KG1 (cell line): Measurements from ENCODE around the gene NPC1L1.

Experiments used
- DNase-seq: peaks from one replicate; lab custom pipeline; 2025; lab: John Stamatoyannopoulos, UW

Gene NPC1L1

DNA sequence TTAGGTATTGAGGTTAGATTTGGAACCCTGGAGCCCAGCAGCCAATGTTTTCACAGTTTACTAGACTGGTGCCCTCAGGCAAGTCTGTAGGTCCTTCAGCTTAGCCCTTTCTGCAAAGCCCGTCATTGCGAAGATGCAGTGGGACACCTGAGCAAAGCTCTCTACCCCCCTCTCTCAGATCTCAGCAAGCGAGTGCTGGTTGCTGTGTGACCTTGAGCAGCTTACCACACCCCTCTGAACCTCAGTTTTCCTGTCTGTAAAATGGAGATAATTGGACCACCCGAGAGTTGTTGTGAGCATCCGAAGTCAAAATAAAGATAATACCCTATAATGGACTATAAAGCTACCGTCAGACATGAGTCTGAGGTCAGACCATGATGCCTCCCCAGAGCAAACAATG is 3.7 kb downstream of the NPC1L1 start:
- no peak for DNase-seq

DNA sequence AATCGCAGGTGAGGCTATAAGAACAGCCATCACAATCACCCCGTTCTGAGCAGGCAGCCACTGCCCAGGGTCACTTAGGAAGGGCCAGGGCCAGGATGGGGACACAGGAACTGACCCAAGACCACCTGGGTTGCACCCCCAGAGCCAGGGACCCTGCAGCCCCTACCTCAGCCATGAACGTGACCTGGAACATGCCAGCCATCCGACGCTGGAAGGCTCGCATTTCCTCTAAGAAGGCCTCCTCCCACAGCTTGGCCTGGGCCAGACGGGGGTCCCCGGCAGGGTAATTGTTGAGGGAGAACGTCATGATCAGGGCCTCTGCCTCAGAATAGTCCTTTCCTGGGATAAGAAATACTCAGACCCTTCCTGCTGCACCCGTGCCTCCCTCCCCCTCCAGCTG is 5.0 kb downstream of the NPC1L1 start:
- DNase-seq, result no peak

DNA sequence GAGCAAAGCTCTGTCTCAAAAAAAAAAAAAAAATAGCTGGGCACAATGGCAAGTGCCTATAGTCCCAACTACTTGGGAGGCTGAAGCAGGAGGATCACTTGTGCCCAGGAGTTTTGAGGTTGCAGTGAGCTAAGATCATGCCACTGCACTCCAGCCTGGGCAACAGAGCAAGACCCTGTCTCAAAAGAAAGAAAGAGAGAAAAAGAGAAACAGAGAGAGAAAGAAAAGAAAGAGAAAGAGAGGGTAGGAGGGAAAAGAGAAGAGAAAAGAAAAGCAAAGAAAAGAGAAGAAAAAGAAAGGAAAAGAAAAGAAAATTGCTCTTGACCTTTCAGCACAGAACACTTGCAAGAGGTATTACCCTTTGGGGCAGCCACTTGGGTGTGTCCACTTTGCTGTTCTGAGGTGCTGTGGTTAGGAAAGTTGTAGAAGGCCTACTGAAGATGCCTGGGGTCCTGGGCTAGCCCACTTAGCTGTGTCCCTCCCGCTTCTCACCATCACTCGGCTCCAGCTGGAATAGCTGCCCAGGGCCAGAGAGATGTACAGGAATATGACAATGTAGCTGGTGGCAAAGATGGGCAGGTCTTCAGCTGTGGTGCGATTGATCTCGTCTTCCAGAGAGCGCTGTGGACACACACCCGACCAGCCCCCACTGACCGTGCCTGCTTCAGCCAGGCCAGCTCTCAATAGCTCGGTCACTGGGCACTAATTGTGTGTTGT is 5.6 kb downstream of the NPC1L1 start:
- no peak for DNase-seq

- peak; percentile 14 for DNase-seq
Observed at GRCh38 chr7:44534501-44534900, 6.6 kb downstream of the NPC1L1 start.

GRCh38 chr7:44534087-44534486 is 7.0 kb downstream of the NPC1L1 start:
- no peak for DNase-seq

- DNase-seq, result no peak
Observed at GRCh38 chr7:44533301-44534055, 7.7 kb downstream of the NPC1L1 start.

DNA sequence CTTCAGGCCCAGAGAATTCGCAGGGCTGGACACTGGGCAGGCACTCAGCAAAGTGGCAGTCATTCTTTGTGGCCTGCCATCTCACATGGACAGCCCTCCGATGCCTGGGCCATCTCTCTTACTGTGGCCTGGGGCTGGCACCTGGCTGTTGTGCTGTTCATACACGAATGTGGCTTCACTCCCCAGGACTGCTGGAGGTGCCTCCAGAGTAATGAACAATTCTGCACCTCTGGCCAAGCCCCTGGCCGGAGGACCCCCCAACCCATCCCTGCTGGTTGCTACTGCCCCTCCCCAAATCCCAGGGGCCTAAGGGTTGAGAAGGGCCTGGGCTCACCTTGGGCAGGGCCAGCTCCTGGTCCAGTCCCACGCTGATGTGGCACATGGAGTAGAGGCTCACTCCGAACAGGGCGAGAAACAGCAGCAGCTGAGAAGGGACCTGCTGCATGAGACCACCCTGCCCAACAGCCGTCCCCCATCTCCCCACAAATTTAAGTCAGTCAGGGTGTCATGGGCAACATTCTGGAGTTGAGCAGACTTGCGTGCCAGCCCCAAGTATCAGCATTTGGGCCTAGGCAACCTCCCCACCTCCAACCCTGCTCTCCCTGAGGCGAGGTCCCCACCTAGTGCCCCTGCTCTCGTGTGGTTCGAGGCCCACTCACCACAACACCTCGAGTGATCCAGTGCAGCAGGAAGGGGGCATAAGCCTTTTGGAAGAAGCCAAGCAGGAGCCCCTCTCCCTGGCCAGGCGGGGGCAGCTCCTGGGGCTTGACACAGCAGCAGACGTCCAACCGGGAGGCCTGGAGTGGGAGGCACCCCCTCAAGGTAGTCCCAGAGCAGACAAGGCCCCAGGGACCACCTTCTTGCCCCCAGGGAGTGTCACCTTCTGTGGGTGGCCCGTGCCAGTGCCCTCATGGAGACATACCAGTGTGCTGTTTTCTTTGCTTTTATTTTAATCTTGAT is 9.4 kb downstream of the NPC1L1 start:
- no peak for DNase-seq

DNA sequence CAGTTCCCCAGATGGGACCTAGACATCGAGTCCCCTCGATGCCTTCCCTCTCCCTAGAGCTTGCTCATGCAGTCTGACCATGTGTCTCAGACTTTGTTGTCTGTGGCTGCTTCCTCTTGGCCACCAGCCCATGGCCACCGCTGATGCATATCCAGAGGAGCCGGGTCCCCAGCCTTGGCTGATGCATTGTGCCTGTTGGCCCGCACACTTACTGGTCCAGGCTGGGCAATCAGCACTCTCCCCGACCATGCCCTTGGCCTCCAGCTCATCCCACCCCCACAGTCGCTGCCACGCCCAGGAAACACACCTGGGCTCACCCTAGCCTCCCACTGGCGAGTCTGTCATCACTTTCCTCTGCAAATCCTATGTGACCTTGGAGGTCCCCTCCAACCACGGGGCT is 10.1 kb downstream of the NPC1L1 start:
- no peak for DNase-seq

DNA sequence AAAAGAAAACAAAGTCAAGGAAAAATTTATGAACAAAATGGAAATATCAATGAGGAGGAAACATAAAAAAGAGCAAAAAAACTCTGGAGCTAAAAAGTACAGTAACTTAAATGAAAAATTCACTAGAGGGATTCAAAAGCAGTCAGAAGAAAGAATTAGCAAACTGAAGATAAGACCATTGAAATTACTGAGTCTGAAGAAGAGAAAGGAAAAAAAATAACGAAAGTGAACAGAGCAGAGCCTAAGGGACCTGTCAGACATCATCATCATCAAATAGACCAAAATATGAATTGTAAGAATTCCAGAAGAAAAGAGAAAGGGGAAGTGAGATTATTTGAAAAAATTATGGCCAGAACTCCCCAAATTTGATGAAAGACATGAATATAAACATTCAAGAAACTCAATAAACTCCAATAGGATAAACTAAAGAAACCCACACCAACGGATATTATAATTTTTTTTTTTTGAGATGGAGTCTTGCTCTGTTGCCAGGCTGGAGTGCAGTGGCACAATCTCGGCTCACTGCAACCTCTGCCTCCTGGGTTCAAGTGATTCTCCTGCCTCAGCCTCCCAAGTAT is 16.2 kb downstream of the NPC1L1 start:
- no peak for DNase-seq

DNA sequence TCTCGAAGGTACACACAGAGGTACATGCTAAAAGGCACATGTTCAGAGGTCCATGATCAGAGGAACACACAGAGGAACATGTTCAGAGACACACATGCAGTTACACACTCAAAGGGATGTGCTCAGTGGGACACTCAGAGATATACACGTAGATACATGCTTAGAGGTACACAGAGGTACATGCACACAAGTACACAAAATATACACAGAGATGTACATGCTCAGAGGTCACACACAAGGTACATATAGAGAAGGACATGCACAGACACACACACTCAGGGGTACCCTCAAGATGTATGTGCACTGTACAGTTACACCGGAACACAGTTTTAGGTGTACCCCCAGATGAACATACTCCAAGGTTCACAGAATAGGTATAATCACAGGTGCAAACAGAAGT is 18.8 kb downstream of the NPC1L1 start:
- DNase-seq, result no peak

- DNase-seq, result no peak
Observed at GRCh38 chr7:44521347-44522095, 19.6 kb downstream of the NPC1L1 start.

DNA sequence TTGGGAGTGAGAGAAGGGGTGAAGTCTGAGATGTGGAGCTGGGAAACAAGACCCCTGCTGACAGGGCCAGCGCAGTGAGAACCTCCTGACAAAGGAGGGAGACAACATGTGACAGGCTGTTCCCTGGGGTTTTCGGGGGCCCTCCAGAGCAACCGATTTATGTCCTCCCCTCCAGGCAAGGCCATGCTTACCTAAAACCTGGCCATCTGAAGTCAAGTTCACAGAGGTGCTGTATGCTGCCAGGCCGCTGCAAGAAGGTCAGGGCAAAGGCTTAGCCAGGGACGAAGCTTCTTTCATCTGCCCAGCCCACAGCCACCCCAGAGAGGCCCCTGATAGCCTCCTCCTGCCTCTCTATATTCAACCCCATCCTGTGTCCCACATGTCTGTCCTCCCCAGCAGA is 20.6 kb downstream of the NPC1L1 start:
- DNase-seq, result no peak

DNA sequence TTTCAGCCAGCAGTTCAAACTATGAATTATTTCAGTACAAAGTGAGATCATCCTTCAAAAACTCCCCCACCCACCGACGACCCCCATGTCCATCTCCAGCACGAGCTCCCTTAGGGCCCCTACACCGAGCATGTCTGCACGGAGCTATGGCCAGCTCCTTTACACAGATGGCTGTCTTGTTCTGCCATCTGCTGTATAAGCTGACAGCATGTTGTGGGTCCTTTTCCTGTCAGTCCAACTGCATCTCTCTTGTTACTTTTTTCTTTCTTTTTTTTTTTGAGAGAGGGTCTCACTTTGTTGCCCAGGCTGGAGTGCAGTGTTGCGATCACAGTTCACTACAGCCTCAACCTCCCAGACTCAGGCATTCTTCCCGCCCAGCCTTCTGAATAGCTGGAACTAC is 21.6 kb downstream of the NPC1L1 start:
- no peak for DNase-seq

DNA sequence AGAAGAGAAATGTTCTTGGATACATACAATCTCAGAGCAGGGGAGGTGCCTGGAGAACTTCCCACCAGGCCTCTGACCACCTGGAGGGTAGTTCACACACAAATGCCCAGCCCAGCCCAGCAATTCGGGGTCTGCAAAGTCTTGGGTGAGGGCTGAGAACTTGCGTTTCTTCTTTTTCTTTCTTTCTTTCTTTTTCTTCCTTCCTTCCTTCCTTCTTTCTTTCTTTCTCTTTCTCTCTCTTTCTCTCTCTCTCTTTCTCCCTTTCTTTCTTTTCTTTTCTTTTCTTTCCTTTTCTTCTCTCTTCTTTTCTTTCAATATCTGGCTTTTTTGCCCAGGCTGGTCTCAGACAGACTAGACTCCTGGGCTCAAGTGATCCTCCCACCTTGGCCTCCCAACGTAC is 22.4 kb downstream of the NPC1L1 start:
- DNase-seq, result no peak

DNA sequence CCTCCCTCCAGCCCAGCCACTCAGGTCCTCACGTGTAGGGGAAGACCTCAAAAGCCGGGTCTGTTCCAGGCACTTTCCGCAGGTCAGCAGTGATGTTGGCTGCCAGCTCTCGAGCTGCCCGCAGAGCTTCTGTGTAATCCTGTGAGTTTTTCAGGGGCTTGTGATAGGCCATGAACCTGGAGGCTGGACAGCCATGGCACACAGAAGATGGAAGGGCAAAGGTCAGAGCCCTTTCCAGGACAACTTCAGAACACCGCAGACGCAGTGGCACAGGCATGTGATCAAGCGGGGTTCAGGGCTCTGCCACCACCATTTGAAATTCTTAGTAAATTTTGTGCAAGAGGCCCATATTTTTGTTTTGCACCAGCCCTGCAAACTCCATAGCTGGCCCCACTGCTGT is 24.0 kb downstream of the NPC1L1 start:
- DNase-seq, result no peak

GRCh38 chr7:44515590-44516268 is 25.4 kb downstream of the NPC1L1 start:
- no peak for DNase-seq

GRCh38 chr7:44512736-44513135 is 28.4 kb downstream of the NPC1L1 start:
- DNase-seq, result no peak

GRCh38 chr7:44511863-44512468 is 29.2 kb downstream of the NPC1L1 start:
- no peak for DNase-seq

DNA sequence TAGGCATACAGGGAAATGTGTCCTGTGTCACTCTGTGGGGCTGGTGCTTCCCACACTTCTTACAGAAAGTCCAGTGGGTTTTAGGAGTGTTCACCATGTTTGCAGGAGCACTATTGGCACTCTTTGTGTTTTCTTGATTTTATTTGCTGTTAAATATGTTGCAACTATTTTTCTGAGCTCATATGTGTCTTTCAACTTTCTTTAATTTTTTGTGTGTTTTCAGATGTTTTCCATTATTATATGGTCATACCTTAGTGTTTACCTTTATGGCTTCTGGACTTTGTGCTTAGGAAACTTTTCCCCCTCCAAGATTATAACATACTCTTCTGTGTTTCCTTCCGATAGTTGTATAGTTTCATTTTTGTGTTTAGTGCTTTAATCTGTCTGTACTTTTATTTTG is 29.9 kb downstream of the NPC1L1 start:
- no peak for DNase-seq

GRCh38 chr7:44508328-44509030 is 32.7 kb downstream of the NPC1L1 start:
- peak; percentile 6 for DNase-seq
